HPDE6-E6E7 (cell line): ENCODE data around the gene HIF1A.
"Not testable (repeated sequence)": the region's sequence is repeated elsewhere in the genome, so short reads cannot be mapped to it uniquely, and the experiment has no call there.

Experiments
- DNase-seq: peaks from one replicate; pipeline ENCODE4 v3.0.0; 2011; ENCODE audit warnings: missing footprints; ENCODE audit errors: extremely low spot score

The HIF1A gene

GRCh38 chr14:61749264-61749663, 54.0 kb downstream of the HIF1A start:
- DNase-seq = no peak

- no peak for DNase-seq
Measured at GRCh38 chr14:61749867-61750266, 54.6 kb downstream of the HIF1A start.

- DNase-seq = peak; percentile 84
Measured at GRCh38 chr14:61750708-61751474, 55.6 kb downstream of the HIF1A start.

- no peak for DNase-seq
Measured at GRCh38 chr14:61751475-61751989, 56.2 kb downstream of the HIF1A start.

GRCh38 chr14:61752626-61753025, 57.3 kb downstream of the HIF1A start:
- DNase-seq = no peak

GRCh38 chr14:61753631-61754030, 58.3 kb downstream of the HIF1A start:
- DNase-seq = no peak

- no peak for DNase-seq
Measured at GRCh38 chr14:61754627-61755381, 59.5 kb downstream of the HIF1A start.

GRCh38 chr14:61755382-61755742, 60.0 kb downstream of the HIF1A start:
- not testable (repeated sequence) for DNase-seq

- no peak for DNase-seq
Measured at GRCh38 chr14:61756135-61756534, 60.8 kb downstream of the HIF1A start.

GRCh38 chr14:61759878-61760277, 64.6 kb downstream of the HIF1A start:
- DNase-seq = no peak

GRCh38 chr14:61761557-61761956, 66.2 kb downstream of the HIF1A start:
- no peak for DNase-seq

GRCh38 chr14:61761959-61762786, 66.9 kb downstream of the HIF1A start, which contains the start of gene SNAPC1:
Gene SNAPC1 (plus strand): TSS chr14:61762420. CDS start chr14:61762461, 41 bp downstream.
- peak; percentile 98 for DNase-seq

- DNase-seq = no peak
Measured at GRCh38 chr14:61764342-61765122, 69.2 kb downstream of the HIF1A start.

GRCh38 chr14:61765225-61765943, 70.1 kb downstream of the HIF1A start:
- DNase-seq = no peak

GRCh38 chr14:61766151-61766550, 70.8 kb downstream of the HIF1A start:
- DNase-seq = no peak

- no peak for DNase-seq
Measured at GRCh38 chr14:61768240-61768639, 72.9 kb downstream of the HIF1A start.

- no peak for DNase-seq
Measured at GRCh38 chr14:61769893-61770292, 74.6 kb downstream of the HIF1A start.

- no peak for DNase-seq
Measured at GRCh38 chr14:61774861-61775260, 79.5 kb downstream of the HIF1A start.

GRCh38 chr14:61780125-61780524, 84.8 kb downstream of the HIF1A start:
- DNase-seq = no peak

- DNase-seq = no peak
Measured at GRCh38 chr14:61797309-61797708, 102.0 kb downstream of the HIF1A start.
